Endometrial microvascular endothelial cells (primary cell): ENCODE data around the gene SYNPO2. TPM values are rescaled to one million over a fixed set of nuclear protein-coding genes. Genes with fewer than 3 reads are reported as not detected.
"Not testable (repeated sequence)": the region's sequence is repeated elsewhere in the genome, so short reads cannot be mapped to it uniquely, and the experiment has no call there.

ENCODE experiments used
- in situ Hi-C: cut with HindIII; loops from 2 replicates; pipeline ENCODE4 v1.10.0; 2017; ENCODE audit warnings: low sequenced_read_pairs, low pct_unique_long_range_greater_than_20kb; ENCODE audit errors: inconsistent ontology term
- total RNA-seq: library from RNA; depleted of rRNA; stranded (reverse); fragments of >200 nt; gene quantifications from one replicate; pipeline ENCODE4 v1.2.3, GENCODE V29; 2015; ENCODE audit errors: inconsistent ontology term

Gene SYNPO2
- total RNA-seq, 1 donor from 2014 or later = 0.19 TPM

DNA sequence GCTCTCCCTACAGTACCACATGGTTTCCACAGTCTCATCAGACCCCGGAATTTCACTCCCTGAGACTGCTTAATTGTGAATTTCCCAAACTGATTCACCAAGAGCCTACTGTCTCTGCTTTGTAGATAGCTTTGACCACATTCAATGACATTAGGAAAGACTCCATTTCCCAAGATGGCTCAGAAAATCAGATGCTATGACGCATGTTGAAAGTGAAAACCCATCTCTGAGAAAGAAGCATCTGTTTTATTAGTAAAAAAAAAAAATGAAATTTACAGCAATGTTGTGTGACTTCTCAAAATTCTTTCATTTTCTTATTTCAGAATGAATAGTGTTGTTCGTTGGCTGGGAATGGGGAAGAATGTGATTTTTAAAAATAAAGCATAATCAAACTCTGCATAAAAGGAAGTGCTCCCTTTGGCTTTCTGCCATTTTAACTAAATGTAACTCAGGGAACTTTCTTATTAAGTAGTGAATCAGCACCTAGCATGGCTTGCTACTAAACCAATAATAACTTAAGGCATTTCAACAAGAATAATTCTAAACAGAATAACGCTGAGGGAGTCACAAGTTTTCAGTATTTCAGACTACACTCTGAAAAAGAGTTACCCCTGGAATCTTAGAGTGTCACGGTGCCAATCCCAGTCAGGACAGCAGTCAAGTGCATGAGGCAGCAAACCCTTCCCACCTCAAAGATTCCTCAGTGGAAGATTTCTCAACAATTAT lies 149.6 kb downstream of the SYNPO2 start:
- in situ Hi-C loops = no loop called here

DNA sequence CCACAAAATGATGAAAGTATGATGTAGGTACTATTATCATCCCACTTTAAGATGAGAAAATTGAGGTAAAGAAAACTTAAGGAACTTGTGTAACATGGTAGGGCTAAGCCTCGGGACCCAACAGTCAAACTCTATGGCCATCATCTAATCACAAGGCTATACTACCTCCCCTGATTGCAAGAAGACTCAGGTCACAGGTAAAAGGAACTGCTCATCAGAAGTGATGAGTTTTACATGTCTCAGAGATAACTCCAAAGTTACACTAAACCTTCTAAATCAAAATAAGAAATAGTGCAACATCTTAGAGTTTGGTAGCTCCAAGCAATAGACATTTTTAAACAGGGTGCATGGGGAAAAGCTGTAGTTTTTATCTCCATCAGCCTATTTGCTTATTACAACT lies 150.5 kb downstream of the SYNPO2 start:
- in situ Hi-C loops = no loop called here

DNA sequence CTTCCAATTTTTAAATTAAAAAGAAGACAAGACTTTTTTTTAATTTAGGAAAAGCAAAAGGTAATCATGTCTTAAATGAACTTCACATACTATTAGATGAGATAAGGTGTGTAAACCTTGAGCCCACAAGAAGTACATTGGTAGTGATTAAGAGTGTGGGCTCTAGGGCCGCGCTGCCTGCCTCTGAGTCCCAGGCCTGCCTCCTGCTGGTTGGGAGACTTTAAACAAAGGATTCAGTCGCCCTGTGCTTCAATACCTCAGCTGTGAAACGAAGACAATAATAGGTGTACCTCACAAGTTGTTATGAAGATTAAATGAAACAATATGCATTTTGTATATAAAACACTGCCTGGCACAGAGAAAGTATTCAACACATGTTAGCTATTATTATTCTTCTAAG lies 151.1 kb downstream of the SYNPO2 start:
- in situ Hi-C loops = no loop called here

DNA sequence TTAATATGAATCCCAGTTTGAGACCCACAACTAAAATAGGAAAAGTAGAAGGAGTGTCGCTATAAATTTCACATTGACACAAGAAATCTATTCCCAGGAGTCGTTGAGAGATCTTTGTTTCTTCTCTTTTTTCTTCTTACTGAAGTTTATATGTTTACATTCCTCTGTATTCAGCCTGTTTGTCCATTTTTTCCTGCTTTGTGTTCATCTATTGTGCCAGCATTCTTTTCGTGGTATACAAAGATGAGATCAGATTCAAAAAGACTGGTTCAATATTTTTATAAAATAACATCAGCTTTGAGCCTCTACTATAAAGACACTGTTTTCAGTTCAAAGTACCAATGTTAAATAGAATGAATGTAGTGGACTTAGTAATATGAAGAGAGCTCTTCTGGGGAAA lies 151.6 kb downstream of the SYNPO2 start:
- in situ Hi-C loops = no loop called here

DNA sequence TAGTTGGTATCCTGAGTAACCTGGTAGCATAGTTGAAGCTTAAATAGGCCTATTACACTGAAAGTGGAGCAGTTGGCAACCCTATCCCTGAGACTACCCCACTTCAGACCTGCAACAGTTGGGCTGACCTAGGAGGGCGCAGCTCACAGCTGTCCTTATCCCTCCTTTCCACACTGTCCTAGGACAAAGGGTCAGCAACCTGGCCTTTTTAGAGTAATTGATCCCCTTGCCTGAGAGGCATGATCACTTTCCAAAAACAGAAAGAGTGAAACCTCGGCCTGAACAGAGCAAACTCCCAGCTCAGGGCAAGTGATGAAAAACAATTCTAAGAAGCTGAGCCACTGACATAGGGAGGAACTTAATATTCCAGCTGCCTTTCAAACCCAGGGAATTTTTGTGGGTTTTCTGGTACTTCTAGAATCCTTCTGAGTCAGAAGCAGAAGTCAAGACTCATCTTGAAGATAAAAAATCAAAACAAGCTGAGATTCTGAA lies 152.1 kb downstream of the SYNPO2 start:
- in situ Hi-C loops = no loop called here

DNA sequence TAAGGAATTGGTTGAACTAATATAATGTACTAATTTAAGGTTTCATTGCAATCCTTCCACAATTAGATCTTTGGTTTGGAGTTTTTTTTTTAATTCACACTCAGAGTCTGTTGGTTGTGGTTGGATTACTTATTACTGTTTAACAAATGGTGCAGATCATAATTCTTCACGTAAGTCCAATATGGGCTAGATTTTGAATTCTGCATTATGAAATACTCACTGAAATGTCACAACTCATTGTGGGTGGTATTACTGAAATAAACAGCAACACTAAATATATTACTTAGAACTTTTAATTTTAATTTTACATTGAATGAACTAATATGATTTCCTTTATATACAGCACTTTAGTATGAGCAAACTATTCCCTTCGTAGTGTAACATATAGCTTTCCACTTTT lies 152.7 kb downstream of the SYNPO2 start:
- in situ Hi-C loops = no loop called here

DNA sequence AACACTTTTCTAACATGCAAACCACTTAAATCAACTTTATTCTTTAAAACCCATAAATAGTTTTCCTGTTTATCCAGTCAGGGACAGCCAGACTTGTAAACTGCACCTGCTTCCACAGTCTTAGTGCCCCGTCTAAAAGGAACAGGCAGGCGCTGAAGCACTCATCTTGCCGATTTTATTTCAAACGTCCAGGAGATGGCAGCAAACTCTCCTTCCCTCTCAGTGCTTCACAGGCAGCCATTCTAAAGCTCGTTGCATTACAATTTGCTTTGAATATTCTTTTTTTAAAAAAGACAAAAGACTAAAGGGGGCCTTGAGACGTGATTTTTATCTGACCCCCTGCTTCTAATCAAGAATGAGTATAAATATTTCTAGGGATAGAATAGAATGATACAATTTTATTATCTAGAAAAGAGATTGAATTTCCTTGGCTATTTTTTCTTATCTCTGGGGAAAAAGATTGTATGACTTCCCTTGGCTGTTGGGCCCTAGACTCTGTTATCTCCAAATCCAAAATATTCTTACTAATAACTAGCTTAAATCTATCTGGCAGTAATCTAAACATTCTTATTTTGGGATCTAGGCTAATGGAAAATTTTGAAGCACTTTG lies 153.4 kb downstream of the SYNPO2 start:
- in situ Hi-C loops = no loop called here

DNA sequence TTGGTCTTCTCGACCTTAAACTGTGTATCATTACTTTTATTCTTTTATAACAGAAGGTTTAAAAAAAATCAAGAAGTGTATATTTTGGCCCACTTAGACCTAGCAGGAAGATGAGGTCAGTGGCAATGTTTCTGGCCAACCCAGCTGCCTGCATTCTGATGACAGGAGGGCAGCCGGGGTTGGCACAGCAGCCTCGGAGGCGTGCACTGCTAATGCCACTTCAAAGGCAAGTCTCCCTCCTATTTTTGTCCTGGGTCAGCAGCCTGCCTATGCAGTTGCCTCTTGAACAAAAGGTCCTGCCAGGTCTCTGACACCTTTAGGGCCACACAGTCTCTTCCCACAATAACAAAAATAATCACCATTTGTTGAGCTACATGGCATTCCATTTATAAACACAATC lies 157.6 kb downstream of the SYNPO2 start:
- in situ Hi-C loops = no loop called here

DNA sequence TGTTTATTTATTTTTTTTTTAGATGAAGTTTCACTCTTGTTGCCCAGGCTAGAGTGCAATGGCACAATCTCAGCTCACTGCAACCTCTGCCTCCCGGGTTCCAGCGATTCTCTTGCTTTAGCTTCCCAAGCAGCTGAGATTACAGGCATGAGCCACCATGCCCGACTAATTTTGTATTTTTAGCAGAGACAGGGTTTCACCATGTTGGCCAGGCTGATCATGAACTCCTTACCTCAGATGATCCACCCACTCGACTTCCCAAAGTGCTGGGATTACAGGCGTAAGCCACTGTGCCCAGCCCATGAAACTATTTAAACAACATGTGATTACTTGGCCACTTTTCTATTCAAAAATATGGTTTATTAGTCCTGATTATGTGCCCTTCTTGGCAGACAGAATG lies 158.4 kb downstream of the SYNPO2 start:
- in situ Hi-C loops = not testable (repeated sequence)

DNA sequence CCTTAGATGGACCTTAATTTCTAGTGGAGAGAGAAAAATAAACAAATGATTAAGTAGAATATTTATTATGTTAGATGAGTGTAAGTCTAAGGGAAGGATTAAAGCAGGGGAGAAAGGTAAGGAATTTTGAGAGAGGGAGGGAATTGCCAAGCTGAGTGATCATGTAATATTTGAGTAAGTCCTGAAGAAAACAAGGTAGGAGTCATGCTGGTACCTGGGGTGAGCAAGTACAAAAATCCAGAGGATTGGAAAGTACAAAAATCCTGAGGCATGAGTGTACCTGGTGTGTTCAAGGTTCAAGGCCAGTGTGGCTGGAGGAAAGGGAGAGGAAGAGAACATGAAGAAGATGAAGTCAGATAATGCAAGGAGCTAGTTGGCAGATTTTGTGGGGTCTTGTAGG lies 159.8 kb downstream of the SYNPO2 start:
- in situ Hi-C loops = no loop called here

DNA sequence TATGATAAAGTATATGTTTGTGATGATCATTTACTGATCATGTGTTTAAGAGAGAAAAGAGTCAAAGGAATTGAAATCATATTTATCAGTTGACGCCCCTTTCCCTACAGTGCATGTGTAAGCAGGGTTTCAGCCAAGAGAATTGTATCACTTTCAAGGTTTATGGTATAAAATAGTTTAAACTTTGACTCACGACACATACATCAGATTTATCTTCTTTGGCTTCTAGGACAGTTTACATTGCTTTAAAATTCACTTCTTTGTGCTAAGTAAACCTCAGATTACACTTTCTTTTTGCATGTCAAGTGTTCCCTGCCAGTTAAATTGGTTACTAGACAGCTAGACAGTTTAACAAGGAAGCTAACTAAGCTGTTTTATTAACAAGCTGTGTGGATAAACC lies 160.7 kb downstream of the SYNPO2 start:
- in situ Hi-C loops = no loop called here

DNA sequence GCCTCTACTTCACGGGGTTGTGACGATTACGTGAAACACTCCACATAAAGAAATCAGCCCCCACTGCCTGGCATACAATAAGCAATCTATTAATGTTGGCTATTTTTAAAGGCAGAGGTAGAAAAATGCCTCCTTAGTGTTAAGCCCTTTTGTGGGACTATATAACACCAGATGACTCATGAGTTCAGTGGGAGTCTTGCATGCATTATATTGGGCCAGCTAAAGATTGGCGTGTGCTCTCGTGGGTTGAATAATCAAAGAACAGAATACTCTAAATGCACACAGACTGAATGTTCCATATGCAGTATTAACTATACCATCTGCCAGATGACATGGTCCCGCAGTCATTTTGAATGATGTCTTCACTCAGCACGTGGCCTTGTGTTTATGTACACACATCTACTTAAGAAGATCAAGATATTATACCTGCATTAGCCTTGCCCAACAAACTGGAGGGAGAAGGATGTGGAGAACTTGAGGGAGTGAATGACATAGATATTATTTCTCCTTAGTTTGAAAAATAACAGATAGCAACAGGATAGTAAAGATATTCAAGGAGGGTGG lies 162.0 kb downstream of the SYNPO2 start:
- in situ Hi-C loops = no loop called here

DNA sequence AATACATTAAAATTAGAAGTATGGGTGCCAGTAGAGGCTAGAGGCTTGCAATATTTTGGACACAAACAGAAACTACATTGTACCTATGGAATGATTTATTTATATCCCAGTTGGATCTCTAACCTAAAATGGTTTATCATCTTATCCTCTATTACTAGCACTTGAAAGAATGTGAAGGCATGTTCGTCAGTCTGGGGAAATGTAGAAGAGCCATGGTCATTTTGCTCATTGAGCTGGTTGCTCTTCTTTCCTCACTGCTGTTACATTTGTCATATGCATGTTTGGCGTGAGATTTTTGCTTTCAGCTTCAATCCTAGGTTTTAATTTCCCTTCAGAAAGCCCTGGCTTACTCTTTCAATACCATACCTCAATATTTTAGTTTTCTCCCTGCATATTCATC lies 164.6 kb downstream of the SYNPO2 start:
- in situ Hi-C loops = no loop called here

DNA sequence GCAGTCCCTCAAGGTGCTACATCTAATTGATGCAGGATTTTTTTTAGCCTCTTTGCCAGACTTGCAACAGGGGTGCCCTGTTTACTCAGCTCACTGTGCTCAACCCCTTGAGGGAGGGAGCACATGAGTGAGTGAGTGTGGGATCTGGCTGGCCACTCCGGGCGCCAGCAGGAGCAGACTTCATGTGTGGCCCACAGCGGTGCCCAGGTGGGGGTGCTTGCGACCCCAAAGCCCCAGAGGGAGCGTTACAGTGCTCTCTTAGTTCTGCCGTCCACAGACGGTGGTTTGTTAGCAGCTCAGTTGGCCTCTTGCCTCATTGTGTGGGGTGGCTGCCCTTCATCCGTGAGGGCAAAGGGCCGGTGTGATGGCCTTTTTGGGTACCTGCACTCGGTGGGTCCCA lies 165.3 kb downstream of the SYNPO2 start:
- in situ Hi-C loops = no loop called here

DNA sequence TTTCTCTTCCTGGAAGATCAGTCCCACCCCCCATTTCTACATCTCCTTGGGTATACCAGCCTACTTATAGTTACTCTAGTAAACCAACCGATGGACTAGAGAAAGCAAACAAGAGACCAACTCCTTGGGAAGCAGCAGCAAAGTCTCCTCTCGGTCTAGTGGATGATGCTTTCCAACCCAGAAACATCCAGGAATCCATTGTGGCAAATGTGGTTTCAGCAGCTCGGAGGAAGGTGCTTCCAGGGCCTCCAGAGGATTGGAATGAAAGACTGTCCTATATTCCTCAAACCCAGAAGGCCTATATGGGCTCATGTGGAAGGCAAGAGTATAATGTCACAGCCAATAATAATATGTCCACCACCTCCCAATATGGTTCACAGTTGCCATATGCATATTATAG lies 168.8 kb downstream of the SYNPO2 start:
- in situ Hi-C loops = no loop called here

DNA sequence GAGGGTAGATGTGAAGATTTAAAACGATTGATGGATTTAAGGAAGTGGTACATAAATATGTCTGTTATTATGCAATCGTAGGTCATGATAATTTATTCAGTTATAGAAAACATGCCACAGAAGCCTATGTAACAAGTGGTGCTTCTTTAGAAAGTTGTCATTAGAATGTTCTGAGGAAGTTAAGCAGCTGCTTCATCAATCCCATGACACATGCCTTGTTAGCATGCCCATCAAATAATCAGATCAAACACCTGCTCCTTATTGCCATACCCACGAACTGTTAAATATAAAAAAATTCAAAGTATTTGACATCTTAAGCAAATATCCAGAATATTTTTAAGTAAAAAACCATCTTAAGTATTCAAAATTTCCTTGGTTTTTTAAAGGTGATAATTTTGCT lies 170.6 kb downstream of the SYNPO2 start:
- in situ Hi-C loops = no loop called here

DNA sequence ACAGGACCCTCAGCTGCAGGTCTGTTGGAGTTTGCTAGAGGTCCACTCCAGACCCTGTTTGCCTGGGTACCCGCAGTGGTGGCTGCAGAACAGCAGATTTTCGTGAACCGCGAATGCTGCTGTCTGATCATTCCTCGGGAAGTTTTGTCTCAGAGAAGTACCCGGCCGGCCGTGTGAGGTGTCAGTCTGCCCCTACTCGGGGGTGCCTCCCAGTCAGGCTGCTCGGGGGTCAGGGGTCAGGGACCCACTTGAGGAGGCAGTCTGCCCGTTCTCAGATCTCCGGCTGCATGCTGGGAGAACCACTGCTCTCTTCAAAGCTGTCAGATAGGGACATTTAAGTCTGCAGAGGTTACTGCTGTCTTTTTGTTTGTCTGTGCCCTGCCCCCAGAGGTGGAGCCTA lies 178.5 kb downstream of the SYNPO2 start:
- in situ Hi-C loops = not testable (repeated sequence)

DNA sequence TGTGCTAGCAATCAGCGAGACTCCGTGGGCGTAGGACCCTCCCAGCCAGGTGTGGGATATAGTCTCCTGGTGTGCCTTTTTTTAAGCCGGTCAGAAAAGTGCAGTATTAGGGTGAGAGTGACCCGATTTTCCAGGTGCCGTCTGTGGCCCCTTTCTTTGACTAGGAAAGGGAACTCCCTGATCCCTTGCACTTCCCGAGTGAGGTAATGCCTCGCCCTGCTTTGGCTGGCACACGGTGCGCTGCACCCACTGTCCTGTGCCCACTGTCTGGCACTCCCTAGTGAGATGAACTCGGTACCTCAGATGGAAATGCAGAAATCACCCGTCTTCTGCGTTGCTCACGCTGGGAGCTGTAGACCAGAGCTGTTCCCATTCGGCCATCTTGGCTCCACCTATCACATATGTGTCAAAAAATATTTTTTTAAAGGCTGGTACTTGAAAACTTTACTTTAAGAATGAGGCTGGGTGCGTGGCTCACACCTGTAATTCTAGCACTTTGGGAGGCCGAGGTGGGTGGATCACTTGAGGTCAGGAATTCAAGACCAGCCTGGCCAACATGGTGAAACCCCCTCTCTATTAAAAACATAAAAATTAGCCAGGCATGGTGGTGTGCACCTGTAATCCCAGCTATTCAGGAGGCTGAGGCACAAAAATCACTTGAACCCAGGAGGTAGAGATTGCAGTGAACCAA lies 179.2 kb downstream of the SYNPO2 start:
- in situ Hi-C loops = not testable (repeated sequence)

DNA sequence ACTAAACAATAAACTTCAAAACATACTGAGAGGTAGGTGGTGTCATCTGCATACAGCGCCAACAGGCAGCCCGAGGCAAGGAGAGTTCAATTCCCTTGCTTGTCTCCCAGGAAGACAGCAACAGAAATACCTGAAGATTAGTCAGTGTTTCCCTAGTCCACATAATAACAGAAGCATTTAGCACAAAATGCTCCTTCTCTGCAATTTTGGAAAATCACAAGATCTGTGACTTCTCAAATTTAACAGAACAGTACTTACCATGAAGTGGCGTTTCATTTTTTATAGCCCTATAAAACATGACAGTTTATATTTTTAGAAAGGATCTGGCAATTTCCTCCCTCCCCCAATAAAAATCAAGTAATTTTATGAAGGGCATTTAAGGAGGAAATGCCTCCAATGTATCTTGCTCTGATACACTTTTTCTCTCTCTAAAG lies 179.9 kb downstream of the SYNPO2 start:
- in situ Hi-C loops = no loop called here

DNA sequence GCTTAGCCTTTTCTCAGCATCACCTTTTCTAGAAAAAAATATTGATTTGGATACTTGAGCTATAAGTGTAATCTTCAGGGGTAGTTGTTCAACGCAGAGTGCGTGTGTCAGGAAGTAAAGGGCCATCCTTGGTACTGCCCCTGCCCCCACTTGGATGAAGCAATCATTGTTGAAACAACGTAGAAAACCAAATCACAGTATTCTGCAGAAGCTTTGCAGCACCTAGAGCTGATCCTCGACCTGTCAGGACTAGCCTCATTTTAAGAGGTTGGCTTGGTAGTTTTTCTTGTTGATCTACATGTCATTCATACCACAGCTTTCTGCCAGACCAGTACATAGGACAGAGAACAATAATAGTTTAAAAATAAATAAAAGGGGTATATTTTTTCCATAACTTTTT lies 181.6 kb downstream of the SYNPO2 start:
- in situ Hi-C loops = no loop called here
